Endothelial cell of umbilical vein (primary cell): Measurements from ENCODE around the gene CLDN8. TPM values are rescaled to one million over a fixed set of nuclear protein-coding genes. Genes with fewer than 3 reads are reported as not detected.

ENCODE experiments used
- BruUV-seq: library from RNA; stranded (reverse); fragments of 400-500 nt; replicated peaks from 2 replicates; lab custom pipeline; 2021; lab: Mats Ljungman, UMichigan
- CTCF ChIA-PET: fragments of 300-600, 350-600 bp; sonication (Branson Sonifier 250); formaldehyde crosslinking; loops from one replicate; lab custom pipeline; 2021; ENCODE audit warnings: antibody characterized with exemption, inconsistent platforms; lab: Charles Lee
- POLR2A ChIA-PET: fragments of 300-600, 350-600 bp; sonication (Branson Sonifier 250); formaldehyde crosslinking; loops from one replicate; lab custom pipeline; 2021; ENCODE audit warnings: antibody characterized with exemption, inconsistent platforms; lab: Charles Lee
- DNase-seq: peaks from one replicate; pipeline ENCODE4 v3.0.0-alpha.2; 2011; ENCODE audit warnings: low read depth, low spot score
- FAIRE-seq: peaks from 2 replicates; lab custom pipeline; 2011; peaks lifted over from hg19 to GRCh38; lab: Jason Lieb, UNC
- H2AFZ ChIP-seq: 2 replicates; pipeline ENCODE4 v1.6.0; 2012; ENCODE audit warnings: low read depth, low read length, control low read depth, inconsistent platforms
- H3K27ac ChIP-seq: 2 replicates; pipeline ENCODE4 v1.5.1; 2011; ENCODE audit warnings: low read depth, mild to moderate bottlenecking, control low read depth, low read length, moderate library complexity; ENCODE audit not compliant: insufficient read depth
- H3K27me3 ChIP-seq, 2 experiments: 2 replicates each; pipeline versions ENCODE4 v1.6.0 to v1.6.1; 2011; ENCODE audit warnings: low read length in 2 of 2, mixed read lengths in 1 of 2; ENCODE audit not compliant: control insufficient read depth in 2 of 2, insufficient read depth in 2 of 2
- H3K36me3 ChIP-seq, 2 experiments: 2 replicates in 1 of 2; 3 replicates in 1 of 2; pipeline ENCODE4 v1.5.1; 2011; ENCODE audit warnings: low read length in 2 of 2, mild to moderate bottlenecking in 1 of 2, moderate library complexity in 1 of 2; ENCODE audit not compliant: control insufficient read depth in 2 of 2, insufficient read depth in 2 of 2; ENCODE audit errors: extremely low read depth in 1 of 2
- H3K4me1 ChIP-seq: 3 replicates; pipeline ENCODE4 v1.5.1; 2011; ENCODE audit warnings: mild to moderate bottlenecking, low read length; ENCODE audit not compliant: control insufficient read depth, insufficient read depth; ENCODE audit errors: extremely low read depth
- H3K4me2 ChIP-seq: 2 replicates; pipeline ENCODE4 v1.6.1; 2011; ENCODE audit warnings: low read length, control low read depth, mixed read lengths; ENCODE audit not compliant: insufficient read depth
- H3K4me3 ChIP-seq, 3 experiments: fragments of 200-600 bp in 1 of 3; sonication (generic), shearing (Covaris generic) in 1 of 3; replicated peaks in 1 of 3; 2 replicates each; pipeline ENCODE4 v1.5.1; 2011 to 2016; ENCODE audit warnings: control low read depth in 3 of 3, low read length in 3 of 3, mild to moderate bottlenecking in 2 of 3, inconsistent platforms in 1 of 3, low read depth in 1 of 3, moderate library complexity in 1 of 3; ENCODE audit not compliant: insufficient read depth in 1 of 3
- H3K79me2 ChIP-seq: 2 replicates; pipeline ENCODE4 v1.6.0; 2012; ENCODE audit warnings: low read length, inconsistent platforms; ENCODE audit not compliant: control insufficient read depth, insufficient read depth
- H3K9ac ChIP-seq: replicated peaks from 2 replicates; pipeline ENCODE3; 2011; ENCODE audit warnings: low read length, control low read depth; ENCODE audit not compliant: insufficient read depth; ENCODE audit errors: extremely low read depth
- H3K9me1 ChIP-seq: replicated peaks from 3 replicates; pipeline ENCODE4 v1.6.0; 2011; ENCODE audit warnings: mild to moderate bottlenecking, low read length; ENCODE audit not compliant: control insufficient read depth, insufficient read depth; ENCODE audit errors: extremely low read depth
- H3K9me3 ChIP-seq: replicated peaks from 2 replicates; pipeline ENCODE4 v1.5.1; 2012; ENCODE audit warnings: low read length, inconsistent platforms; ENCODE audit not compliant: control insufficient read depth, insufficient read depth
- H4K20me1 ChIP-seq: replicated peaks from 2 replicates; pipeline ENCODE3; 2011; ENCODE audit warnings: mild to moderate bottlenecking, low read length; ENCODE audit not compliant: control insufficient read depth, insufficient read depth; ENCODE audit errors: extremely low read depth
- CTCF ChIP-seq, 2 donors: IDR thresholded peaks; 1 replicate in 1 of 2; 2 replicates in 1 of 2; pipeline ENCODE4 v1.5.1; 2011; ENCODE audit warnings: low read length in 2 of 2, mild to moderate bottlenecking in 2 of 2, moderate library complexity in 2 of 2, control low read depth in 1 of 2, inconsistent platforms in 1 of 2, low read depth in 1 of 2; ENCODE audit not compliant: insufficient read depth in 1 of 2; ENCODE audit errors: extremely low read depth in 1 of 2
- EZH2 ChIP-seq: IDR thresholded peaks from 2 replicates; pipeline ENCODE4 v1.6.1; 2012; ENCODE audit warnings: borderline replicate concordance, low read depth, mild to moderate bottlenecking, moderate library complexity, low read length, inconsistent platforms; ENCODE audit not compliant: severe bottlenecking
- FOS ChIP-seq: IDR thresholded peaks from 2 replicates; pipeline ENCODE4 v1.6.1; 2011; ENCODE audit warnings: mild to moderate bottlenecking, low read length, moderate library complexity, borderline replicate concordance; ENCODE audit not compliant: insufficient read depth
- GATA2 ChIP-seq: IDR thresholded peaks from 2 replicates; pipeline ENCODE4 v1.7.0; 2011; ENCODE audit warnings: low read depth, mild to moderate bottlenecking, moderate library complexity, mixed read lengths, low read length; ENCODE audit not compliant: insufficient read length, insufficient read depth
- JUN ChIP-seq: IDR thresholded peaks from 2 replicates; pipeline ENCODE4 v1.6.1; 2011; ENCODE audit warnings: borderline replicate concordance, low read depth; ENCODE audit not compliant: insufficient read length, insufficient read depth
- MAX ChIP-seq: IDR thresholded peaks from 2 replicates; pipeline ENCODE4 v1.6.1; 2011; ENCODE audit not compliant: insufficient read depth, insufficient read length
- MYC ChIP-seq: IDR thresholded peaks from one replicate; pipeline ENCODE4 v1.6.1; 2011; ENCODE audit warnings: mild to moderate bottlenecking, low read depth, low read length
- POLR2A ChIP-seq: IDR thresholded peaks from 2 replicates; pipeline ENCODE4 v1.6.1; 2012; ENCODE audit warnings: low read depth, mild to moderate bottlenecking, control low read depth, low read length
- POLR2AphosphoS5 ChIP-seq: IDR thresholded peaks from 2 replicates; pipeline ENCODE4 v1.6.1; 2012; ENCODE audit warnings: low read depth, mild to moderate bottlenecking, control low read depth, low read length, moderate library complexity; ENCODE audit not compliant: insufficient read depth
- dilution Hi-C: fragments of 300-500 bp; cut with MboI; formaldehyde crosslinking; loops from one replicate; pipeline ENCODE4 v1.15.0; 2019; ENCODE audit warnings: low sequenced_read_pairs; ENCODE audit not compliant: extremely low pct_ligation_motif_present
- intact Hi-C: fragments of 100-400 bp; cut with micrococcal nuclease; formaldehyde crosslinking; loops from one replicate; pipeline ENCODE4 v1.10.0; 2022
- polyA plus RNA-seq, 4 experiments: library from polyadenylated mRNA; depleted of rRNA in 3 of 4; stranded (reverse) in 3 of 4; unstranded in 1 of 4; fragments of >200 nt; gene quantifications; 2 replicates each; pipeline versions ENCODE4 v1.2.1 to v1.2.3, GENCODE V29; 2011 to 2012; ENCODE audit warnings: missing spikeins in 1 of 4
- total RNA-seq: library from RNA; stranded (reverse); gene quantifications from 2 replicates; pipeline ENCODE4 v1.2.3, GENCODE V29; 2021

CLDN8 gene
- total and polyA plus RNA-seq, 2 donors (not counting 3 experiments of a cell fraction or from before 2014, with no cell fraction given), result not detected

- Histone ChIP-seq H3K9me3 (no peaks in the 10 kb centered on the region), H3K9me1 (no peaks in the 10 kb centered on the region), H3K4me1 (no peaks in the 10 kb centered on the region), H3K4me2 (no peak overlapping the region), H4K20me1 (no peaks in the 10 kb centered on the region), H3K27ac (no peak overlapping the region), H3K79me2 (no peaks in the 10 kb centered on the region), H3K4me3 (no peak overlapping the region), H3K36me3 (no peaks in the 10 kb centered on the region), H3K9ac (no peak overlapping the region), H2AFZ (no peak overlapping the region), H3K27me3 (no peaks in the 10 kb centered on the region)
- intact Hi-C loops (no loop called here), dilution Hi-C loops (no loop called here)
- no TSS peak for BruUV-seq
- DNase-seq (no peak), FAIRE-seq (no peak)
- CTCF ChIA-PET, result no interaction called here
- TF ChIP-seq GATA2, result no peak
- TF ChIP-seq CTCF (IDR thresholded peaks at IDR 0.05; ENCODE audit: extremely low read depth in 1 of 2, insufficient read depth in 1 of 2, low read depth in 1 of 2, low read length in 2 of 2), result no peak
- no peak for TF ChIP-seq POLR2AphosphoS5
- no peak for TF ChIP-seq MYC
- TF ChIP-seq JUN, result no peak
- no peak for TF ChIP-seq MAX
- POLR2A ChIA-PET, result no interaction called here
These were observed 6.3 kb downstream of the CLDN8 start for GRCh38 chr21:30209601-30210000.

GRCh38 chr21:30207252-30207579 is 8.7 kb downstream of the CLDN8 start:
- H2AFZ ChIP-seq, result no peak overlapping the region
- no peaks in the 10 kb centered on the region for H3K79me2 ChIP-seq
- H3K36me3 ChIP-seq, result no peaks in the 10 kb centered on the region
- TF ChIP-seq EZH2 (no peak), JUN (no peak), POLR2A (no peak), CTCF (IDR thresholded peaks at IDR 0.05; ENCODE audit: extremely low read depth in 1 of 2, insufficient read depth in 1 of 2, low read depth in 1 of 2, low read length in 2 of 2) (no peak), POLR2AphosphoS5 (no peak), GATA2 (no peak), MYC (no peak), MAX (no peak), FOS (no peak)
- H3K9me1 ChIP-seq, result no peaks in the 10 kb centered on the region
- dilution Hi-C loops (no loop called here), intact Hi-C loops (no loop called here)
- no peaks in the 10 kb centered on the region for H3K9me3 ChIP-seq
- no peaks in the 10 kb centered on the region for H3K27me3 ChIP-seq
- no peak overlapping the region for H3K27ac ChIP-seq
- BruUV-seq, result no TSS peak
- ChIA-PET POLR2A (no interaction called here), CTCF (no interaction called here)
- no peaks in the 10 kb centered on the region for H4K20me1 ChIP-seq
- no peaks in the 10 kb centered on the region for H3K4me1 ChIP-seq
- FAIRE-seq (no peak), DNase-seq (no peak)
- no peak overlapping the region for H3K4me2 ChIP-seq
- H3K9ac ChIP-seq, result no peak overlapping the region
- no peak overlapping the region for H3K4me3 ChIP-seq
